Measurements from ENCODE around the gene IFT81. TPM values are rescaled to one million over a fixed set of nuclear protein-coding genes. Genes with fewer than 3 reads are reported as not detected.

Gene IFT81
- total RNA-seq, 1 experiment from 2014 or later: 15.5 TPM

GRCh38 chr12:110235383-110235782 is 111.2 kb downstream of the IFT81 start:
- Histone ChIP-seq H3K4me3 (ENCODE audit: low read depth in 2 of 2, low read length in 2 of 2) (no peak overlapping the region), H3K4me1 (ENCODE audit: control insufficient read depth, insufficient read depth, low read length) (no peaks in the 10 kb centered on the region), H3K36me3 (ENCODE audit: control insufficient read depth, insufficient read depth, low read length) (no peaks in the 10 kb centered on the region), H3K27ac (ENCODE audit: low read length) (no peak overlapping the region), H3K27me3 (ENCODE audit: control insufficient read depth, insufficient read depth, low read length) (no peaks in the 10 kb centered on the region), H3K9me3 (ENCODE audit: control insufficient read depth, insufficient read depth, low read depth, low read length) (no peaks in the 10 kb centered on the region)
- intact Hi-C loops (cut with micrococcal nuclease; ENCODE audit: unreplicated experiment) (no loop called here), in situ Hi-C loops (cut with HindIII; ENCODE audit: low pct_unique_long_range_greater_than_20kb, low sequenced_read_pairs) (no loop called here)
- no peak for ATAC-seq
- TF ChIP-seq POLR2AphosphoS5 (IDR thresholded peaks at IDR 0.05; ENCODE audit: low read depth, low read length) (no peak), CTCF (IDR thresholded peaks at IDR 0.05) (no peak), REST (IDR thresholded peaks at IDR 0.05; ENCODE audit: insufficient read depth in 1 of 2, low read depth in 2 of 2, low read length in 1 of 2) (no peak), TCF7L2 (IDR thresholded peaks at IDR 0.05; ENCODE audit: low read depth, low read length) (no peak), SIN3A (IDR thresholded peaks at IDR 0.05; ENCODE audit: borderline replicate concordance, insufficient read depth, low read depth, low read length) (no peak)
- no TSS peak for BruUV-seq (replicated peaks)
- DNase-seq (ENCODE audit: low read depth, low spot score): no peak
- ChIA-PET POLR2A (no interaction called here), CTCF (no interaction called here)

GRCh38 chr12:110243227-110243626 is 119.1 kb downstream of the IFT81 start:
- H3K9me3 ChIP-seq (ENCODE audit: control insufficient read depth, insufficient read depth, low read depth, low read length): no peaks in the 10 kb centered on the region
- ChIA-PET CTCF (no interaction called here), POLR2A (interaction anchor here (0.6 kb wide), 1 partner anchor 22 kb away, joined by 6 read pairs; no protein-coding TSS in a partner anchor)
- TF ChIP-seq CTCF (IDR thresholded peaks at IDR 0.05) (no peak), TCF7L2 (IDR thresholded peaks at IDR 0.05; ENCODE audit: low read depth, low read length) (no peak), POLR2AphosphoS5 (IDR thresholded peaks at IDR 0.05; ENCODE audit: low read depth, low read length) (no peak), SIN3A (IDR thresholded peaks at IDR 0.05; ENCODE audit: borderline replicate concordance, insufficient read depth, low read depth, low read length) (no peak), REST (IDR thresholded peaks at IDR 0.05; ENCODE audit: insufficient read depth in 1 of 2, low read depth in 2 of 2, low read length in 1 of 2) (no peak)
- intact Hi-C loops (cut with micrococcal nuclease; ENCODE audit: unreplicated experiment): no loop called here
- no TSS peak for BruUV-seq (replicated peaks)
- DNase-seq (ENCODE audit: low read depth, low spot score): no peak
- no peaks in the 10 kb centered on the region for H3K27me3 ChIP-seq (ENCODE audit: control insufficient read depth, insufficient read depth, low read length)
- H3K36me3 ChIP-seq (ENCODE audit: control insufficient read depth, insufficient read depth, low read length): no peaks in the 10 kb centered on the region
- H3K4me3 ChIP-seq (ENCODE audit: low read depth in 2 of 2, low read length in 2 of 2): no peak overlapping the region
- no peaks in the 10 kb centered on the region for H3K4me1 ChIP-seq (ENCODE audit: control insufficient read depth, insufficient read depth, low read length)
- no peak for ATAC-seq
- H3K27ac ChIP-seq (ENCODE audit: low read length): no peak overlapping the region
- in situ Hi-C loops (cut with HindIII; ENCODE audit: low pct_unique_long_range_greater_than_20kb, low sequenced_read_pairs): no loop called here

All from Panc1 (cell line).